ENCODE results near the gene HPSE2.
"Not testable (repeated sequence)": the region's sequence is repeated elsewhere in the genome, so short reads cannot be mapped to it uniquely, and the experiment has no call there.

Gene HPSE2

DNA sequence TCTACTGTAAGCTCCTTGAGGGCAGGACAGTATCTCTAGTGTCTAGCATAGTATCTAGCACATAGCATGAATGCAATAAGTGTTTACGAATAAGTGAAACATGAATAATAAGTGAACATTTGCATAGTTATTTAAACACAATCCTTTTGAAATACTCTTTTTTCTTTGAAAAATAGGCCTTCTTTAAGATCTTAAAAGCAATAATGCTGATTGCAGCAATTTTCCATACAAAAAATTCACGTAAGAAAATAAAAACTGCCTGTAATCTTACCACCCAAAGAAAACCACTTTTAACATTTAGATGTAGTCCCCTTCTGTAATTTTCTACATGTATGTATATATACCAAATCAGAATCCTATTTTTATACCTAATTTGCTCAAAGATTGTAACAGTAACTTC is 626.4 kb downstream of the HPSE2 start:
- DNase-seq = no peak

DNA sequence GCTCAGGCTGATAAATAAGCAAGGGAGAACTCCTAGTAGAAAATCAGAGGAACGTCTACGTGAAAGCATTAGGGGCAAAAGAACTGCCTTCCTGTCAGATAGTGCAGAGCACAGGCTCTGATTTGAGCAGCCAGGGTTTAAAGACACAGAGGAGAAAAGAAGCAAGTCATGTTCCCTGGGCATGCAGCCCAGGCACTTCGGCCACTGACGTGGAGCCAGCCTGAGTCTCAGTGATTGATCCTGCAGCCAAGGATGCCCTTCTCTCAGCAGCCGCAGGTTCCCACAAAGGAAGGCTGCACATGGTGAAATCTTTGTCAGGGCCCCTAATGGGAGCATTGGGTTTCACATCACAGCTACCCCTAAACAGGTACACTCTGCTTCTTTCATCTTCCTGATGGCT is 627.2 kb downstream of the HPSE2 start:
- no peak for DNase-seq

DNA sequence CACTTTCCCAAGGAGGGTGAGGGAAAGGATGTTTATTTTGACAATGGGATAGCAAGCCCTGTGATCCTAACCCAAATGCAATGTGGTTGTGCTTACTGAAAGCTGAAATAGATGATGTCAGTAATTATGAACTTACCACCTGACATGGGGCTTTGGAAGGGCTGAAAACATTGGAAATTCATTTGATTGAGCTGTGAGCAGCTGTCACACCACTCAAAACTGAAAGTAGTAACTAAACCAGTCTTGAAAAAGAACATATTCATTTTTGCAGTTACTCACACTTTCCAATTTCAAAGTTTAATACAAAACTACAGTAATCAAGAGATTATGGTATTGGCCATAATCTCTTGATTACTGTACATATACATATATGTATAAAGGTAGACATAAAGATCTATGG is 633.4 kb downstream of the HPSE2 start:
- DNase-seq = no peak

DNA sequence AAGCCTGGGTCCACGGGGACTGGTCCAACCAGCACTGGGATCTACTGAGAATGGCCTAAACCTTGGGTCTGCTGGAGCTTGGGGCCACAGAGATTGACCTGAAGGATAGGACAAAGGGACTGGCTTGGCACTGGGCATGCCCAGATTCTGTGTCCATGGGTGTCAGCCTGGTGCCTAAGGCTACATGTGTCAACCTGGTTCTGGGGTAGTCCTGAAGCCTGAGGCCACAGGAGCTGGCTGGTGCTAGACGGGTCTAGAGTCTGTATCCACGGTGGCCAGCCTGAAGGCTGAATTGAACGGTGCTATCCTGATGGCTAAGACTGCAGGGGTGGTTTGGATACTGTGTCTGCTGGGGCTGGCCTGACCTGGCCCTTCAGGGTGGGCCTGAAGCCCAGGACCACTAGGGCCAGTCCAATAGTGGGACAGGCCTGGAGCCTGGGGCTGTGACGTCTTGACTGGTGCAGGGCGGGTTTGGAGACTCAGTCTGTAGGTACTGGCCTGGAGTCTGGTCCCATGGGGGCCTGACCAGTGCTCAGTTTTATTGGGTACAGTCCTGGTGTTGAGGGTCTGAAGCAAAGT is 636.5 kb downstream of the HPSE2 start:
- no peak for DNase-seq

DNA sequence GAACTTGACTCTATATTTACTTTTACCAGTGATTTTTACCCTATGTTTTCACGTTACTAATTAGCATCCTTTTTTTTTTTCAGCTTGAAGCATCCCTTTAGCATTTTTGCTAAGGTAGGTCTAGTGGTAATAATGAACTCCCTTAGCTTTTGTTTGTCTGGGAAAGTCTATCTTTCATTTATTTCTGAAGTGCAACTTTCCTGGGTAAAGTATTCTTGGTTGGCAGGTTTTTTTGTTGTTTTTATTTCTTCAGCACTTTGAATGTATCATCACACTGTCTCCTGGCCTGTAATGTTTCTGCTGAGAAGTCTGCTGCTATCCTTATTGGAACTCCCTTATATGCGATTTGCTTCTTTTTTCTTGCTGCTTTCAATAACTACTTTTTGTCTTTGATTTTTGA is 639.2 kb downstream of the HPSE2 start:
- DNase-seq = no peak

DNA sequence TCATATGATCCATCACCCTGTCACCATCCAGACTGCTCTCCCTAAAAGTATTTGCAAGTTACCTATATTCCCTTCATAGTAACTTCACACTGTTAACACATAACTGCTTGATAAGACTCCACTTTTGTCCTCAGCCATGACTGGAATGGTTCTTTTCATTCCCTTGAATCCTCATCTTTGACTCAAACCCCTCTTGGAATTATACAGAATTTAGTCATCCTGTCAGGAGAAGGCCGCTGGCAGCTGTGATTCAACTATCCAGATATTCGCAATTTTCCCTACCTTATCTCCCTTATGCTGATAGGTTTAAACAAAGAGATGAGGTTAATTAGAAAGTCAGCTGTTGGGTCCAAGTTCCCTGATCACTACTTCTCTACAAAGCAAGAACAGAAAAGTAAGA is 646.0 kb downstream of the HPSE2 start:
- DNase-seq = no peak

DNA sequence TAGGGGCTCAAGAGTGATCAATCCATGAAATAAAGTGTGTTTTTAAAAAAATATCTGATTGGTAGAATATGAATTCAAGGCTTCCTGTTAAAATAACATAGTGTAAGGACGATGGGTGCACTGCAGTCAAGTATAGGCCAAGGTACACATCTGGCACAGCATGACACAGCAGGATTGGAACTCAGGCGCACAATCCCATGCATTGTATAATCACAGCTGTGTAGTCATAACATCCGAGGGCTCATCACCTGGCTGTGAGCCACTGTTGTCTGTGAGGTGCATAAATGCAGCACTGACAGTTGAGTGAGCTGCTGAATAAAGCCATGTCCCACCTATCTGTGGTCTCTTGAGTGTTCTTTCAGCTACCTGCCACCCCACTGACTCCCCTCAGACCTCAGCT is 646.6 kb downstream of the HPSE2 start:
- no peak for DNase-seq

DNA sequence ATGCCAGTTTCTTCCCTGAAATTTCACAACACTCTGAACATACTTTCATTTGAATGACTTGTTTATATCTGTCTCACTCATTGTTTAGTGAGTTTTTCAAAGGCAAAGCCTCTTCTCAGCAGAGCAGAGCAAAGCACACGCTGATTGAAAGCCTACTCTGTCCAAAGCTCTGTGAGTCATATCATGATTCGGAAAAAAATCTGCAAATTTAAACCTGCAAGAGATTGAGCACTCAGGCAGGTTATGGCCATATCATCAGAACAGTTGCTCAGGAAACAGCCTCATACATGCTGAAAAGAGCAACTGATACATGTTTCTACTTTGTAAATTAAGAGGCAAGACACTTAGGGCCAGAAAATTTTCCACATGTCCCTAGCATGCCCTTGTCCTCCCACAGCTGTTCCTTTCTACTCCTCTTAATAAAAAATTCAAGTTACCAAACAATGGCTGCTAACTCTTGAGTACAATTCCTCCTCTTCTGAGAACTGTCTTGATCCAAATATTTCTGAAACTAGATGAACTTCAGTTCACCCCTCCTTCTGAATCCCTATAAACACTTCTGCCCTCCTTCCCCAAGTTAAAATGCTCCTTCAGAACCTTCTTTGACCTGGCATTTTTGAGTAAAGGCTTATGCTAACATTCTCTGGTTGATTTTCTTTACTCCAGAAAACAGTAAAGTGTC is 648.4 kb downstream of the HPSE2 start:
- DNase-seq = no peak

DNA sequence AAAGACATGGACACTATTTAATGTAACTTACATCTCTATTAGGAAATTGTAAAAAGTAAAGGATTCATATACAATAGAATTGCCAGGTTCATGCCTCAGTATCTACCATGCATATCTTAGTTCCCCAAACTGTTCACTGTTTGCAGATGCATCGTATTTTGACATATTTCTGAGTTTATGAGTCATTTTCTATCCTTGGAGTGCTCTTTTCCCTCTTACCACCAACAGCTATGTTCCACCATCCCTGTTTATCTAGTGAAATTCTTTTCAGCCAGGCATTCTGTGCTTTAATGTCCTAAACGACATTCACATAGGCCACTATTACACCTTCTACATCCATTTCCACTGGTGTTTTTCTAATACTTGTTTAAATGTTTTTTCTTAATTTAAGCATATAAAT is 649.6 kb downstream of the HPSE2 start:
- DNase-seq = no peak

DNA sequence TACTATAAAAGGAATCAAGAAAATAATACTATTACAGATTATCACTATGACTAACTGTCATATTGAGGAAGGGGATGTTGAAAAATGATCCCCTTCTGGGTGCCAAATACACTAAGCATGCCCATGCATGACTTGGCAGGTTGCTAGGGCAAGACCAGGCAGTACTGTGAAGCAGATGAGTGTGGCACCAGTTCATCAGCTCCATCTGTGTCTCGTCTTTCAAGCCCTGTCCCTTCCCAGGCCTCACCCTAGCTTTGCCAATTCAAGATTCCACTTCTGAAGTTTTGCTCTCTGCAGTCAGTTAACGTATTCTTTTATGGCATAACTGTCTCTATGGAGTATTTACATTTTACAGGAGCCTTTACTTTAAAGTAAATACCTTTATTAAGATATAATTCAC is 653.3 kb downstream of the HPSE2 start:
- peak; percentile 80 for DNase-seq

DNA sequence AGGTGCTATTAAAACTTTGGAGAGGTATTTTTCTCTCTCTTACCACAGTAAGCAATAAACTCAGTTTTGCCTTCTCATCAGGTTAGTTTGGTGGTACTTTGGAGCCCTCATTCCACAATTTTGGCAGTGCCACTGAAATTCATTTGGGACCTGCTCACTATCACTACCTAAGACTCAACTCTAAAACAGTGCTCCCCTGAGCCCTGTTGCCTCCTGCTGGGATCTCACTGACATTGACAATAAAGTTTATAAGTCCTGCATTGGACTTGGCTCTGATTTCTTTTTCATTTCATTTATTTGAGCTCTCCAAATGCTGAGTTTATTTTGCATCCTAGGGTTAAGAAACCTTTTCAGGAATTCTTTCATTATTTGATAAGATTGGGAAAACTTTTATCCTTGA is 658.1 kb downstream of the HPSE2 start:
- no peak for DNase-seq

DNA sequence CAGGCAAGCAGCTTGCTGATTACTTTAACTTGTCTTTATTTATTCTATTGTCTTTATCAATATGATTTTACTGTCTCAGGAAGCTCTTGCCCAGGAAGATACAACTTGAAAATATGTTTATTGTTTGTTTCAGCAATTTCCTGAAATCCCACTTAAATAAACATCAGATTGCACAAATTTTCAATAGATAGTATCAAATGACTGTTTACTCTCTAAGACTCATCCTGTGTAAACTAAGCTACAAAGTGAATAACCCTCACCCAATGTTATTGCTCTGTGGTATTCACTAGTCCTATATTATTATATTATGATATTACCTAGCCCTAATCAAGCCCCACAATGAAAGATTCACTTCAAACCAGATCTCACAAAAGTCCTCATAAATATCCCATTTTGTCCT is 658.5 kb downstream of the HPSE2 start:
- no peak for DNase-seq

DNA sequence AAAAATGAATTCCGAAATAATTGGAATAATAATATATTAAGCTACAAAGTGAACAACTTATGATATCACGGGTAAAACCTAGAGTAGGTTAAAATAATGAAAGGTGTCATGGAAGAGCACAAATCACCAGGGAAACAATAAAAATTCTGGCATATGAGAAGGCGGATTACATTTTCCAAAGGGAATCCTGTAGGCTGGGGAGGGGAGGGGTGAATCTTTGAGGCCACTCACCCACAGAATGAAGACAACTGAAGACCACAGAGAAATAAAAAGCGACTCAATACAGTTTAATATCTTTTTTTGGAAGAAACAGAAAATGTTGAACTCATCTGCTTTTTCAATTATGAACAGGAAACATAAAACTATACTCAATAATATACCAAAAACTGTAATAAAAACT is 659.6 kb downstream of the HPSE2 start:
- DNase-seq = no peak

DNA sequence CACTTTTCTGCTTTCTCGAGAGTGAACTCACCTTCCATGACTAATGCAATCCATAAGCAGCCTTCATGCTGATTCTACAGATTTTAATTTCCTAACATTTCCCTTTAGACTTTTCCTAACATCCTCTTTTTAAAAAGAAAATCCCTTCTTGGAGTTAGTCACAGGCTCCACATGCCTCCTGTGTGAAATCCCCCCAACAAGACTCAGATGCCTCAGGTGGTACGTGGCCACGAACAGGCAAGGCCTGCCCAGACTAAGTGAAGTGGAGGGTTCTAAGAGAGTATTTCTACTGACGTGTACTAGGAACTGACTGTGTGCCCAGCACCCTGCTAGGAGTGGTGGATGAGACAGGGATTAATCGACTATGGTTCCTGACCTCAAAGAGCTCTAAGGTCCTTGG is 663.1 kb downstream of the HPSE2 start:
- DNase-seq = no peak

DNA sequence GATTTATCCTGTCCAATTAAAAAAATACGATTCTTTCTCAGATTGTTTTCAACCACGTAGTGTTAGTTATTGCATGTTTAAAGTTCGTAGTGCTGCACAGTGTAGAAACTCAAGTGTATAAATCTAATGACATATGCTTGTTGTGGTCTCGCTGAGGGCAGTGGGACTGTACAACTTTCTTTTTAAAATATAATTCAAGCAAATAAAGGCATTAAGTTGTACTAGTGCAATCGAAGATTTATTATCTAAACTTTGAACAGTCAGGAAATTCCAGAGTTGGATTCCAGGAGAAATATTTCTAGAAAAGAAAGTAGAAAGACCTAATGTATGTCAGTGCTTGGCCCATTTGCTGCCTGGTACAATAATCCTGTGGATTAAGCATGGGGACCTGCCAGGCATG is 664.8 kb downstream of the HPSE2 start:
- DNase-seq = no peak

DNA sequence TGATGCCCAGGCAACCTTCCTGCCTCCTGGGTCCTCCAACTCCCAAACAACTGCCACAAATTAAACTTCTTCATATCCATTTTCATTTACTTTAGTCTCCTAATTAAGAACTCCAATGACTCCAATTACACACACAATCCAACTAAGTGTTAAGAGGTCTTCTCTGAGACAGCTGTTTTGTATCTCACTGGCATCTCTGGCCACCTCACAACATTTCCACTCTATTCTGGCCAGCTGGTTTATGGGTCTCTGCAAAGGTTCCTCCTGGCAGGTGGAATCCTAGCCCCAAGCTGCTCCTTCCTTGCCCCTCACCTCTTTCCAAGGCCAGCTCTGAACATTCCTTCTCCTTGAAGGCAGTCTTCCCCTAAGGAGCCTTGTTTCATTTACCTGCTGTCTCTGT is 665.8 kb downstream of the HPSE2 start:
- DNase-seq = no peak

DNA sequence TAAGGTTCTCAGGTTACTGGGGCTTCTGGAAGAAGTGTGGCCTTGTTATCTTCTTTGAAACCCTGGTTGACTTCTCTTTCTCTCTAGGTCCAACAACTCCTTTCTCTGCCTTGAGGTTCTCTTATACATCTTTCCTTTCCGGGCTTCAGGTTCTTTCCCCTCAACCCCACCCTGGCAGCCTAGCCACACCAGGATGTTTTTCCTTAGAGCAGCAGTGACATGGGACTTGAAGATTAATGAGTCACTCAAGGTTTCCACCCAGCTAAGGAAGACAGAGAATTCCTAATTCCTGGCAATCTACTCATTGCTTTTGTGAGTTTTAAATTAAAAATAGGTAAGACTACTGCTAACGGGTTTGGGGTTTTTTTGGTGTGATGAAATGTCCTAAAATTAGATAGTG is 667.1 kb downstream of the HPSE2 start:
- DNase-seq = no peak

DNA sequence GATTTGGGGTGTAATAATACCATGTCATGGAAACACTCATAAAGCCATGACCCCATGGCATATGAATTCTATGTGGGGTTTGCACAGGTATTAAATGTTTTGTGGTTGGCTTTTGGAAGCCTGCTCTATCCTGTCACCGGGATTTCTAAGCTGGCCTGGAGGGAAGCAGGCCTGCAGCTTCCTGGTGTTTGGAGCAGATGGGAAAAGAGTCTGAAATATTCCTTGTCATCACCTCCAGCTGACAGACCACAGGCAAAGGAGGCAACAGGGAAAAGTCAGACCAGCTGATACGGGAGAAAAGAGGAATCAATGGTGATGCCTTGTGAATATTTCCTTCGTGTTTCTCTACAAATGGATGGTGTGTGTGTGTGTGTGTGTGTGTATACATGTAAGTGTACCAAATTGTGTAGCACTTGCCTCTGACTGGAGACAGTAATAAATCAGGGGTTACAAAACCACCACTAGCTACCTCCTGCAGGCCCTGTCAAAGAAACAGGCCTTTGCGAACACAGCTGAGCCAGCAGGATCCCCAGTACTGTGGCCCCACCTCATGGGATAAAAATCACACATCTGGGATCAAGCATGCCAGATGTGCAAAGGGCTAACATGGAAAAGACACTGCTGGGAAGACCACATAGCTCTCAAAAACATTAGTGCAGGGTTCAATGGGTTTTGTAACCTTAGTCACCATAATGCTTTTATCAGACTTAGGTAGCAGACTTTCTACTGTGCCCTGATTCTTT is 668.1 kb downstream of the HPSE2 start:
- DNase-seq = no peak

DNA sequence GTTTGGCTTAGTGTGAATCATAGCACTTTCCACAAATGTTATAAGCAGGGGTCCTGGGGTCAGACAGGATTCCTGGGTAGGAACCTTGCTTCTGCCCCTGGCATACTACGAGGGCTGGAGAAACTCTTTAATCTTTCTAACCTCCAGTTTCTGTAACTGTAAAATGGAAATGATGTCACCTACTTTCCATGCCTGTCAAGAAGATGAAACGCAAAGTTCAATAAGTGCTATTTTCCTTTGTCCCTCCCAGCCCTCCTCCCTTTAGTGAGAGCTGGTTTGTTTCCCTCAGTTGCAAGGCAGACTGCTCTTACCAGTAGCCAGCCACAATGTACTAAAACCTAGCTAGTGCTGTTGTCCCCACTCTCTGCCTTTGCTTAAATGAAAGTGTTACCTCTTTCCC is 671.8 kb downstream of the HPSE2 start:
- DNase-seq = no peak

DNA sequence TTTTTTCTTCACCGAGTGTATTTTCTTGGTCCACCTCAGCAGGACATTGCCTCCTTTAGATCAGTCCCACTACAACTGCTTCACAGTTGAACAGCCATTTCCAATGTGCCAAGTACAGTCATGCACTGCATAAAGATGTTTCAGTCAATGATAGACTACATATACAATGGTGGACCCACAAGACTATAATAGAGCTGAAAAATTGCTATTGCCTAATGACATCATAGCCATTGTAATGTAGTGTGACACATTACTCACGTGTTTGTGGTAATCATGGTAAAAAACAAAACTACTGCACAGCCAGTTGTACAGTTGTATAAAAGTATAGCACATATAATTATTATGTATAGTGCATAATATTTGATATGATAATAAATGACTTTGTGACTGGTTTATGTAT is 675.1 kb downstream of the HPSE2 start:
- DNase-seq = no peak

DNA sequence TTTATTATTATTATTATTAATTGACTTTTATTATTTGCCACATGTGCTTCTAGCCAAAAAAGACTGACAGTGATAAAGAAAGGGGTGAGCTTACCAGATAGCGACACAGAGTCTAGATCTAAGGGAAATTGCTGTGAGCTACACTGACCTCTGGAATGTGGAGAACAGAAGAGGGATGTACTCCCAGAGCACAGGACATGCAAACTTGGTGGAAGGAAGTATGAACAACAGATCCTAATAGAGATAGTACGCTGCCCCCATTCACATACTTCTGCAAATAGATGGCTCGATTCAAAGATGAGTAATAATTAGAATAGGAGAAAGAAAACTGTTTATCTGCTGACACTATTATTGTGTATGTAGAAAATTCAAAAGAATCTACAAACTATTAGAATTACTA is 679.6 kb downstream of the HPSE2 start:
- no peak for DNase-seq

DNA sequence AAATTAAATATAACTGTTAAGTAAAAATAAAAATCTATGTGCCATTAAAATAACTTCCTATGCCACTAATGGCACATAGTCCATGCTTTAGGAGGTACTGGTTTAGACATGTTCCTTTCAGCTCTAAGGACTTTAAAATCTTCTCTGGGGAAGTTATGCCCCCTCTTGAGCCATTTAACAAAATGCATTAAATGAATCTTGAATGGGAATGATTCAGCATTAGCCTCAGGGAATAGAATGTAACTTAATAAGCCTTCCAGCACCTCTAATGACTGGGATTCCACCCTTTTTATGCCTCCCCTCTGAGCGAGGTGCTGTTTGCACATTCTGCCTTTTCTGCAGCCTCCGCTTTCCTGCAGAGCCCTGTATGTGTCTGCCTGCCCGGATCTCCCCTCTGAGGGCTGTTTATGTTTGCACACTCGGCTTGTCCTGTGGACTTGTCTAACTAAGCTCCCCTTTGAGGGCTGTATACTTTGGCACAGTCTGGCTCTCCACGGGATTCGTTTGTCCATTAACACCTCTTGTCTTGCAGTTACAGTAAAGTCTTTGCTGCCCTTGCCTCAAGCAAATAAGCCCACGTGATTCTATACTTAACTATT is 680.5 kb downstream of the HPSE2 start:
- DNase-seq = no peak

DNA sequence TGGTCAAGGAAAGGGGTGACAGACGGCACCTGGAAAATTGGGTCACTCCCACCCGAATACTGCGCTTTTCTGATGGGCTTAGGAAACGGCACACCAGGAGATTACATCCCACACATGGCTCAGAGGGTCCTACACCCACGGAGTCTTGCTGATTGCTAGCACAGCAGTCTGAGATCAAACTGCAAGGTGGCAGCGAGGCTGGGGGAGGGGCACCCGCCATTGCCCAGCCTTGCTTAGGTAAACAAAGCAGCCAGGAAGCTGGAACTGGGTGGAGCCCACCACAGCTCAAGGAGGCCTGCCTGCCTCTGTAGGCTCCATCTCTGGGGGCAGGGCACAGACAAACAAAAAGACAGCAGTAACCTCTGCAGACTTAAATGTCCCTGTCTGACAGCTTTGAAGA is 694.1 kb downstream of the HPSE2 start:
- not testable (repeated sequence) for DNase-seq

DNA sequence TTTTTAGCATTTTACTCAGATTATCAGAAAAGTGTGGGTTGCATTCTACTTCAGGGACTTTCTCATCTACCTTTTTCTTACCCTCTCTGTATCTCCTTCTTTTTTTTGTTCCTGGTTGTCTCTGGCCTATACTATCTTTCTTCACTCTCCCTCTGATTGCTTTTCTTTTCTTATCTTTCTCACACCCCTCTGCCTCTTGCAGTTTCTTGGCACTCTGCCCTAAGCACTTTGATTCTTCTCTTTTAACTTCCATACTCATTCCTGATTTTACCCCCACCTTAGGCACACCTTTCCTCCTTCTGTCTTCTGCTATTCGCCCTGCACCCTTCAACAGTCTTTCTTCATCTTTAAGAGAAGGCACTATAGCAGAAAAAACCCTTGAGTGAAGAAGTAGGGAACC is 696.1 kb downstream of the HPSE2 start:
- DNase-seq = no peak

Measured in NCI-H1694 treated with DMSO at 0.1 percent for 48 hours (cell line).